ENCODE results near the gene DHCR7. TPM values are rescaled to one million over a fixed set of nuclear protein-coding genes. Genes with fewer than 3 reads are reported as not detected.

The DHCR7 gene
- total RNA-seq, 1 experiment from 2014 or later: 286 TPM

- H3K36me3 ChIP-seq (ENCODE audit: insufficient read depth, low read length, poor library complexity, severe bottlenecking): peaks cover 17% of the 10 kb centered on the region
- no peaks in the 10 kb centered on the region for H3K9me3 ChIP-seq (ENCODE audit: low read depth, low read length, poor library complexity, severe bottlenecking)
- H3K27me3 ChIP-seq (replicated peaks; ENCODE audit: insufficient read depth, low read depth, low read length, poor library complexity): no peaks in the 10 kb centered on the region
- DNase-seq (ENCODE audit: low spot score): peak; percentile 60
- TF ChIP-seq EZH2 (IDR thresholded peaks at IDR 0.05; ENCODE audit: borderline replicate concordance, low read depth, low read length, poor library complexity, severe bottlenecking) (no peak), CTCF (conservative IDR thresholded peaks at IDR 0.05; ENCODE audit: low read depth, low read length) (no peak)
- peak overlapping the region; percentile 34 for H3K27ac ChIP-seq (ENCODE audit: low read depth, low read length, poor library complexity, severe bottlenecking)
- intact Hi-C loops (cut with micrococcal nuclease; ENCODE audit: unreplicated experiment): no loop called here
- POLR2A ChIA-PET (ENCODE audit: low non-redundant PET): interaction anchor here (0.7 to 1.0 kb wide), 2 partner anchors 22 to 137 kb away, joined by 4 to 5 read pairs; no protein-coding TSS in a partner anchor
- H3K4me3 ChIP-seq (ENCODE audit: low read depth, low read length, poor library complexity, severe bottlenecking): peak overlapping the region; percentile 85
- peaks cover 32% of the 10 kb centered on the region for H3K4me1 ChIP-seq (ENCODE audit: insufficient read depth, low read length, poor library complexity, severe bottlenecking)
- CTCF ChIA-PET: interaction anchor here (0.6 to 1.7 kb wide), 4 partner anchors 72 to 127 kb away, joined by 3 to 11 read pairs (median 6); no protein-coding TSS in a partner anchor
- no TSS peak for BruUV-seq (replicated peaks)
These were observed 4.2 kb upstream of the DHCR7 start for GRCh38 chr11:71452199-71453036.

- H3K36me3 ChIP-seq (ENCODE audit: insufficient read depth, low read length, poor library complexity, severe bottlenecking): peaks cover 23% of the 10 kb centered on the region
- peaks cover 34% of the 10 kb centered on the region for H3K4me1 ChIP-seq (ENCODE audit: insufficient read depth, low read length, poor library complexity, severe bottlenecking)
- ChIA-PET CTCF (interaction anchor here (1.7 kb wide), 1 partner anchor 128 kb away, joined by 8 read pairs; no protein-coding TSS in a partner anchor), POLR2A (ENCODE audit: low non-redundant PET) (no interaction called here)
- TF ChIP-seq CTCF (conservative IDR thresholded peaks at IDR 0.05; ENCODE audit: low read depth, low read length) (no peak), EZH2 (IDR thresholded peaks at IDR 0.05; ENCODE audit: borderline replicate concordance, low read depth, low read length, poor library complexity, severe bottlenecking) (no peak)
- no TSS peak for BruUV-seq (replicated peaks)
- peak overlapping the region; percentile 85 for H3K4me3 ChIP-seq (ENCODE audit: low read depth, low read length, poor library complexity, severe bottlenecking)
- no peaks in the 10 kb centered on the region for H3K9me3 ChIP-seq (ENCODE audit: low read depth, low read length, poor library complexity, severe bottlenecking)
- H3K27ac ChIP-seq (ENCODE audit: low read depth, low read length, poor library complexity, severe bottlenecking): peak overlapping the region; percentile 34
- H3K27me3 ChIP-seq (replicated peaks; ENCODE audit: insufficient read depth, low read depth, low read length, poor library complexity): no peaks in the 10 kb centered on the region
- intact Hi-C loops (cut with micrococcal nuclease; ENCODE audit: unreplicated experiment): no loop called here
- DNase-seq (ENCODE audit: low spot score): peak; percentile 14
These were observed 3.5 kb upstream of the DHCR7 start for GRCh38 chr11:71451596-71452198.

- TF ChIP-seq EZH2 (IDR thresholded peaks at IDR 0.05; ENCODE audit: borderline replicate concordance, low read depth, low read length, poor library complexity, severe bottlenecking): no peak
- DNase-seq (ENCODE audit: low spot score): no peak
- no TSS peak for BruUV-seq (replicated peaks)
- H3K27ac ChIP-seq (ENCODE audit: low read depth, low read length, poor library complexity, severe bottlenecking): peak overlapping the region; percentile 21
- peaks cover 34% of the 10 kb centered on the region for H3K4me1 ChIP-seq (ENCODE audit: insufficient read depth, low read length, poor library complexity, severe bottlenecking)
- H3K4me3 ChIP-seq (ENCODE audit: low read depth, low read length, poor library complexity, severe bottlenecking): no peak overlapping the region
- H3K9me3 ChIP-seq (ENCODE audit: low read depth, low read length, poor library complexity, severe bottlenecking): peaks cover 5% of the 10 kb centered on the region
- ChIA-PET POLR2A (ENCODE audit: low non-redundant PET) (no interaction called here), CTCF (no interaction called here)
- intact Hi-C loops (cut with micrococcal nuclease; ENCODE audit: unreplicated experiment): no loop called here
- no peaks in the 10 kb centered on the region for H3K27me3 ChIP-seq (replicated peaks; ENCODE audit: insufficient read depth, low read depth, low read length, poor library complexity)
- peaks cover 25% of the 10 kb centered on the region for H3K36me3 ChIP-seq (ENCODE audit: insufficient read depth, low read length, poor library complexity, severe bottlenecking)
These were observed 2.7 kb upstream of the DHCR7 start for GRCh38 chr11:71450939-71451338.
